Hair follicle dermal papilla cell (primary cell): ENCODE measurements around the gene GOLM1. TPM values are rescaled to one million over a fixed set of nuclear protein-coding genes. Genes with fewer than 3 reads are reported as not detected.

Source experiments
- small RNA-seq: library from RNA; depleted of rRNA; stranded (forward); fragments of <200 nt; gene quantifications from one replicate; pipeline ENCODE3, GENCODE V24; 2012
- total RNA-seq: library from RNA; depleted of rRNA; stranded (reverse); fragments of >200 nt; gene quantifications from 2 replicates; pipeline ENCODE4 v1.2.3, GENCODE V29; 2012

GOLM1 gene
- 41.5 and 44.4 TPM in 2 replicates for total RNA-seq

GRCh38 chr9:86098824-86099700 is at the start of gene GOLM1:
Gene GOLM1 (minus strand): TSS chr9:86099558. CDS start chr9:86079320, 20,238 bp downstream.

Small RNAs within 50 kb of the gene (small RNA-seq; reads per million reads assigned to genes)
- gene AL161447.1: not detected

Other genes with a start within 250 kb of the GOLM1 start
- 21.3 and 22.4 TPM in 2 replicates for gene NAA35, start 158.4 kb downstream of the GOLM1 start, total RNA-seq
- gene C9orf153, start 160.1 kb upstream of the GOLM1 start, total RNA-seq: 0.16 and 0.24 TPM in 2 replicates
- gene ISCA1, start 183.0 kb upstream of the GOLM1 start, total RNA-seq: 34.7 and 36.1 TPM in 2 replicates